ENCODE results near the gene CPNE1. TPM values are rescaled to one million over a fixed set of nuclear protein-coding genes. Genes with fewer than 3 reads are reported as not detected.
A peak's percentile ranks its signal among the peaks of the same experiment; 100 is the strongest.
"Not testable (repeated sequence)": the region's sequence is repeated elsewhere in the genome, so short reads cannot be mapped to it uniquely, and the experiment has no call there.

The CPNE1 gene
- 108 and 126 TPM in 2 replicates for total RNA-seq (2014; rRNA removed; shearing (Covaris generic))

DNA sequence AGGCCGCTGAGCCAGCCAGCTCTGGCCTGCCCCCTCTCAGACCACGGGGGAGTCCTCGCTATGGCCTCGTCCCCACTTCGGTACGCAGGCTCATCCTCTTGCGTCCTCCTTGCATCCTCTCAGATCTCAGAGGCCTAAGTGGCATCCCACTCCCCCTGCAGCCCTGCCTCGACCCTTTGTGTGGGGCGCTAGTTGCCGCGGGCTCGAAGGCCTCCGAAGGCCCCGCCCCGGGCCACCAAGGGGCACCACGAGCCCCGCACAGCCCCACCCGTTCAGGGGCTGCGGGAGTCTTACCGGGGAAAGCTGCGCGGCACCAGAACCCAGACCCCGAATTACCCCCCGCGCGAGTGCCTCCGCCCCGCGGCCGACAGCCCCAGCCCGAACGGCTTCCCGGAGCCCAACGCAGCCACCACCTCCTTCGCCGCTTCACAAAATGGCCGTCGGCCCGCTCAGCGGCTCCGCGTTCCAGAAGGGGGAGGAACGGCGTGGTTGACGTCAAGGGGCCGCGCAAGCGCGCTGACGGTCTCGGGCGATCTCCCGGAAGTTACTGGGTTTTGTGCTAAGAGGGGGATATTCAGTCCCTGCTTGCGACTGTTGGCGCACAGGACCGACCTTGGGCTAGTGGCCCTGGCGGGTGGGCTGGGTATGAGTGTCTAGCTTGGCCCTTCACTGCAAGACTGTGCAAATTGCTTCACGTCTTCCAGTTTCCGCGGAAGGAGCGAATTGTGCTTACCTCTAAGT, at the start of gene CPNE1, which contains the start of gene RBM12:
CPNE1 (minus strand) TSS at position 435 of the 741 bp plus-strand sequence. CDS start 31,977 bp downstream, outside the sequence.
RBM12 (minus strand) TSS at position 435 of the 741 bp plus-strand sequence. CDS start 9,578 bp downstream, outside the sequence.
- Histone ChIP-seq H3K4me3 (ENCODE audit: insufficient read depth, low read depth, low read length) (peak within 1 kb of the TSS; percentile 96), H3K36me3 (replicated peaks; ENCODE audit: control insufficient read depth, insufficient read depth, low read length) (peaks cover 3% of the 10 kb centered on the region), H3K27me3 (ENCODE audit: control insufficient read depth, insufficient read depth, low read length) (no peaks in the 10 kb centered on the region)
- peak; percentile 97 for DNase-seq

DNA sequence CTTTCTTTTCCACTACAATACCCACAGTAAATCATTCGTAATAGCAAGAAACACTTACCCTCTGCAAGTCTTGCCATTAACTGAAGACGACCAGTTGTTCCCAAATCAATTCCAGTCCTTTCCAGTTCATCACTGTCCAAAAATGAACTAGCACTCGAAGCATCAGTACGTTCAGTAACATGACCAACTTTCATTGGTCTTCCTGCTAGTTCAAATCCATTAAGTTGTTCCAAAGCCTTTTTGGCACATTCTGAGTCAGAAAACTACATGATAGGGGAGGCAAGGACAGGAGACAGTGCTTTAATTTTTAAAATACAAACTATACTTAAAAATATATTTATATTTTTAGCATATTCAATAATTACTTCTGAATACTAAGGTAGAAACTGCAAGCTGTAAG, 49.4 kb upstream of the CPNE1 start:
- Histone ChIP-seq H3K27me3 (ENCODE audit: control insufficient read depth, insufficient read depth, low read length) (no peaks in the 10 kb centered on the region), H3K36me3 (replicated peaks; ENCODE audit: control insufficient read depth, insufficient read depth, low read length) (peaks cover 66% of the 10 kb centered on the region), H3K4me3 (ENCODE audit: insufficient read depth, low read depth, low read length) (no peak overlapping the region)
- DNase-seq = no peak

DNA sequence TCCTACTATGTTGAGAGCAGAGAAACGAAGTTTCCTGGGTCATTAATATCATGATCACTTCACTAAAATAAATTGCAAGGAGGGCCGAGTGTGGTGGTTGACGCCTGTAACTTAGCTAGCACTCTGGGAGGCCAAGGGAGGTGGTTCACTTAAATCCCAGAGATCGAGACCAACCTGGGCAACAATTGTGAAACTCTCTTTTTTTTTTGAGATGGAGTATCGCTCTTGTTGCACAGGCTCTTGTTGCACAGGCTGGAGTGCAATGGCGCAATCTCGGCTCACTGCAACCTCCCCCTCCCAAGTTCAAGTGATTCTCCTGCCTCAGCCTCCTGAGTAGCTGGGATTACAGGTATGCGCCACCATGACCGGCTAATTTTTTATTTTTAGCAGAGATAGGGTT, 48.4 kb upstream of the CPNE1 start:
- not testable (repeated sequence) for H3K4me3 ChIP-seq (ENCODE audit: insufficient read depth, low read depth, low read length); DNase-seq; H3K27me3 ChIP-seq (ENCODE audit: control insufficient read depth, insufficient read depth, low read length)
- H3K36me3 ChIP-seq (replicated peaks; ENCODE audit: control insufficient read depth, insufficient read depth, low read length) = peaks cover 60% of the 10 kb centered on the region

DNA sequence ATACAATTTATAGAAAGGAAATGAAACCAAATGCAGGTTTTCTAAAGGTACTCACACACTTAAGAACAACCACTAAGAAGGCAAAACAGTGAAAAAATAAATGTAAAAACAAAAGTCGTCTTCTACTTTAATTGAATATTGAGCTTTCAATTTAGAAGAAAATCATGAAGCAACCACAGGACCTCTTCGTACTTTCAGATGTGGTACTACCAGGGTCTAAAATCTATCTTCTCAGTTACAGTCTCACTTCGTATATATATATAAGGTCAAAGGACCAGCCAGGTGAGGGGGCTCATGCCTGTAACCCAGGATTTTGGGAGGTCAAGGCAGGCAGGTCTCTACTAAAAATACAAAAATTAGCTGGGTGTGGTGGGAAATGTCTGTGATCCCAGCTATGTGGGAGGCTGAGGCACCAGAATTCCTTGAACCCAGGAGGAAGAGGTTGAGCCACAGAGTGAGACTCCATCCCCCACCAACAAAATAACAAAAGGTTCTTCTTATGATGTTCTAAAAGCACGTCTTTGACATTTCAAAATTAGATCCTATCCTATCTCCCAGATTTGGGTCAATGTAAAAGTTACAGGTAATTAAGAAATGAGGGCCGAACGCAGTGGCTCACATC, 47.0 kb upstream of the CPNE1 start:
- Histone ChIP-seq H3K36me3 (replicated peaks; ENCODE audit: control insufficient read depth, insufficient read depth, low read length) (peaks cover 61% of the 10 kb centered on the region), H3K4me3 (ENCODE audit: insufficient read depth, low read depth, low read length) (no peak overlapping the region), H3K27me3 (ENCODE audit: control insufficient read depth, insufficient read depth, low read length) (no peaks in the 10 kb centered on the region)
- no peak for DNase-seq

DNA sequence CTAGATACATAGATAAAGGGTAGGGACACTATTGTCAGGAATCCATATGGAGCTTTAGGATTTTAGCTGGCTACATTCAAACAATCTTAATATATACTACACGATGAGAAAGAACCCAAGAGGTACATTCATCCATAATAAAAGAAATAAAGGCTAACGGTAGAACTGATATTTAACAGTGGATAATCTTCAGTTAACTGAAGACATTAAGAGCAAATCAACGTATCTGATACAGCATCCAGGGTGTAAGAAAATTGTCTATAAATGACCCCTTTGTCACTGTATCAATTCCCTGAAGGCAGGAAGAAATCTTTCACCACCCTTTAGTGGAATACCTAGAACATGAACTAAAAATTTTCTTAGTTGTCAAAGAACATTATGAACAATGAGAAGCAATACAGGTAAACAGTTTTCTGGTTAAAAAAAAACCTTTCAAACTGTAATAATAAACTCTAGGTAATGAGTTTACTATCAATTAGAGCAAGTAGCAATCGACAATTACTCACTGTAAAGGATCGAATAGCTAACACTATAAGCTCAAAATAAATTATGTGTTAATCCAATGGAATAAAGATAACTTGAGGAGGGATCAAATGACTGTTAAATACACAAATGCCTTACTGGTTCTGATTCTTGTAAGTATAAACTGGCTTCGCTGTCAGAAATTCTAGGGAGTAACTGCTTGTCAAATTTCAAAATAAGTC, 46.3 kb upstream of the CPNE1 start:
- Histone ChIP-seq H3K4me3 (ENCODE audit: insufficient read depth, low read depth, low read length) (no peak overlapping the region), H3K27me3 (ENCODE audit: control insufficient read depth, insufficient read depth, low read length) (no peaks in the 10 kb centered on the region), H3K36me3 (replicated peaks; ENCODE audit: control insufficient read depth, insufficient read depth, low read length) (peaks cover 58% of the 10 kb centered on the region)
- no peak for DNase-seq

DNA sequence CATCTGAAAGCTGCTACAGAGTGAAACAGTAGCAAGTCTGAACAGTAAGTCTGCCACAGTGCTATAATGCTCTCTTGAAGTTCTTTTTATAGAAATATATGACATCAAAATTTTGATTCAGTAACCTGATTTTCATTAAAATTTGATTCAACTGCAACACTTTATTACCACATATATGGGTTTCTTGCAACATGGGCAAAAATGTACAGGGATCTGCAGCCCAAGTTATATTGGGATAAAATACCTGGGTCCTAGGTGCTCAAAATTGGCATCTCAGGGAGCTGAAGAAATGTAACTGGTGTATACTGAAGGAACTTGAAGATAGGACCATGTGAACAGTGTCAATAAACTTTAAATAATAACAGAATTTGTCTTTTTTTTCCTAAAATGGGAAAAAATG, 45.3 kb upstream of the CPNE1 start:
- Histone ChIP-seq H3K27me3 (ENCODE audit: control insufficient read depth, insufficient read depth, low read length) (no peaks in the 10 kb centered on the region), H3K36me3 (replicated peaks; ENCODE audit: control insufficient read depth, insufficient read depth, low read length) (peaks cover 58% of the 10 kb centered on the region), H3K4me3 (ENCODE audit: insufficient read depth, low read depth, low read length) (no peak overlapping the region)
- no peak for DNase-seq

DNA sequence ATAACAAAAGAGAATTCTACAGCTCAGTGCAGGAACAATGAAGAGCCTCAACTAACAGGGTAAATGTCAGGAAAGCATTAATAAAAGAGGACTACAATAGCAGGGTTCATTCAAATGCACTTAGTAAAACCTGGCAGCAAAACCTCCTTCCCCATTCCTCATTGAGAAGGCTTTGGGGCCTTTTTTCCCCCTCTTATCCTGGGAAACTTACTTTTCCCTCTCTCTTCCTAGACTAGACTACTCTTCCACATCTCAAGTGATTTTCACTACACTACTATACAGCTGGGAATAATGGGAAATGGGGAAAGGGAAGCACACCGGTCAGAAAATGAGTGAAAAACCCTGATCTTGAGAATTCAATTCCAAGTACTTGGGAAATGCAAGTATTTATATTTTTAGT, 44.6 kb upstream of the CPNE1 start:
- no peak for DNase-seq
- no peak overlapping the region for H3K4me3 ChIP-seq (ENCODE audit: insufficient read depth, low read depth, low read length)
- H3K27me3 ChIP-seq (ENCODE audit: control insufficient read depth, insufficient read depth, low read length) = no peaks in the 10 kb centered on the region
- peaks cover 61% of the 10 kb centered on the region for H3K36me3 ChIP-seq (replicated peaks; ENCODE audit: control insufficient read depth, insufficient read depth, low read length)

DNA sequence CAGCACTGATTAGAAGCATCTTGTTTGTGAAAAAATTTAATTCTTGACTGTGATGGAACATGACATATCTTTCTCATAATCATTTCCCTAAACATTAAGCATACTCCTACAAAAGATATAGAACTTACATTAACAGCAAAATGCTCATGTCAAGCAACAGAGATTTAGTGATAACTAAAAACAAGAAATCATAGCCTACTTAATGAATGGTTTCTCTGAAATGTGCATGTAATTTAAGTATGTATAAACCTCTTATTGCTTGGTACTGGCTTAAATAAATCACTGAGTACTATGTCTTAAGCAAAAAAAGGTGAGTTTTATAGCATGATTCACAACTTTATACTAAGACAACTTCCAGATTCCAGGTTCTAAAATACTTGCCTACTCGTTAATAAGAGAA, 43.8 kb upstream of the CPNE1 start:
- no peak for DNase-seq
- H3K36me3 ChIP-seq (replicated peaks; ENCODE audit: control insufficient read depth, insufficient read depth, low read length) = peaks cover 59% of the 10 kb centered on the region
- no peak overlapping the region for H3K4me3 ChIP-seq (ENCODE audit: insufficient read depth, low read depth, low read length)
- no peaks in the 10 kb centered on the region for H3K27me3 ChIP-seq (ENCODE audit: control insufficient read depth, insufficient read depth, low read length)

DNA sequence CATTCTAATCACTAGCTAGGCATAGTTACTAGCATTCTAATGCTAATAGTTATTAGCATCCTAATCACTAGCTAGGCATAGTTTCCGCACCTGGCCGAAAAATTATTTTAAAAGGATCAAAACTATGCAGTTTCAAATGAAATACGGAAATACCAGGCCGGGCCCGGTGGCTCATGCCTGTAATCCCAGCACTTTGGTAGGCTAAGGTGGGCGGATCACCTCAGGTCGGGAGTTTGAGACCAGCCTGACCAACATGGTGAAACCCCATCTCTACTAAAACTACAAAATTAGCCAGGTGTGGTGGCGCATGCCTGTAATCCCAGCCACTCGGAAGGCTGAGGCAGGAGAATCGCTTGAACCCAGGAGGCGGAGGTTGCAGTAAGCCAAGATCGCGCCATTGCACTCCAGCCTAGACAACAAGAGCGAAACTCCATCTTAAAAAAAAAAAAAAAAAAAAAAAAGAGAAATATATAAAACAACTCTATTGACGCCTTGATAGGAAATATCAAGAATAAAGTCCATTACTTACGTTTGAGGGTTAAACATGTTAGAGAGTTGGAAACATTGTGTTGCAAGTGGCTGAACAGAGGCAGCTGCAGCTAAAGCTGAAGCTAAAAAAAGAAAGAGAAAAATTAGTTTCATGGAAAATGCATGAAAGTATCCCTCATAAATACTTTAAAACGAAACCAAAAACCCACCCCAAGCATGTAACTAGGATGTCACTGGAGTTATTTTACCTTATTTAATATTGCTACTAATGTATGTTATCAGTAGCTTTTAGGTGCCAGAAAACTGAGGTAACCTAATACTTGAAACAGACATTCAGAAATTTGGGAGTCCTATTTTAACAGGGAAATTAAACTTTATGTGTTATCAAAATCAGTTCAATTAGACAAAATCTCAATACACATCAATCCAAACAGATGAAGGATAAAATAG, 42.2 kb upstream of the CPNE1 start:
- H3K27me3 ChIP-seq (ENCODE audit: control insufficient read depth, insufficient read depth, low read length); H3K4me3 ChIP-seq (ENCODE audit: insufficient read depth, low read depth, low read length); DNase-seq: not testable (repeated sequence)
- peaks cover 49% of the 10 kb centered on the region for H3K36me3 ChIP-seq (replicated peaks; ENCODE audit: control insufficient read depth, insufficient read depth, low read length)

DNA sequence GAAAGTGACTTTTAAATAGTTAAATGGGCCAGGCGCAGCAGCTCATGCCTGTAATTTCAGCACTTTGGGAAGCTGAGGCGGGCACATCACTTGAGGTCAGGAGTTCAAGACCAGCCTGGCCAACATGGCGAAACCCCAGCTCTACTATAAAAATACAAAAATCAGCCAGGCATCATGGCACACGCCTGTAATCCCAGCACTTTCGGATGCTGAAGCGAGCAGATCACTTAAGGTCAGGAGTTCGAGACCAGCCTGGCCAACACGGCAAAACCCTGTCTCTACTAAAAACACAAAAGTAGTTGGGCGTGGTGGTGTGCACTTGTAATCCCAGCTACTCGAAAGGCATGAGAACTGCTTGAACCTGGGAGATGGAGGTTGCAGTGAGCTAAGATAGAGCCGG, 41.2 kb upstream of the CPNE1 start:
- not testable (repeated sequence) for H3K27me3 ChIP-seq (ENCODE audit: control insufficient read depth, insufficient read depth, low read length); DNase-seq; H3K4me3 ChIP-seq (ENCODE audit: insufficient read depth, low read depth, low read length)
- peaks cover 42% of the 10 kb centered on the region for H3K36me3 ChIP-seq (replicated peaks; ENCODE audit: control insufficient read depth, insufficient read depth, low read length)

DNA sequence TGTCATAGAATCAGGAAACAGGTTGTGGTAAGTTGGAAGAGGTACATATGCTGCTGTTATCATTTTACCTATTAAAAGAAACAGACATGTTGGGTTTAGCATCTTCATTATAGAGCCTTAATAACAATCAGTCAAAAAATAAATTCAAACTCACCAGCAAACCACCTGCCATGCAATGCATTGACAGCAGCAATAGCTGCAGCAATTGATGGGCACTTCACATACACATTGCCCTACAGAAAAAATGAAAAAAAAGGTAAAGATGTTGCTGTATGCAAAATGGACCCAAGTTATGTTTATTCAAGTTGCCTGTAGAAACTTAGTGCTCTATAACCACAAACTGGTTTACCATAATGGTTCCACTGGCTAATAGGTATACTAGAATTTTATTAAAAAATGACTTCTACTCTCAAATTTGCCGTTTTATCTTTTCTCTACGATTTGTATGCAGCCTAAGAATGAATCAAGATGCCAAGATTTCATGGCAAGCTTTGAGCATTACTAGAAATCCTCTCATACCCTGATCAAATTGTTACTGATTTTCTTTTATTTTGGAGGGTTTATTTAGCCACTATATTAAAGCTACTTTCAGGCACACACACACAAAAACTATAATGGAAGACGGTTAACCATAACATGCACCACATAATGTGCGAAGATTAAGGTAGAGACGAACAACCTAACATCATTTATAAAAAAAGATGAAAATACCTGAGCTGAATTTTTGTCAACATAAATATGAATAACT, 40.0 kb upstream of the CPNE1 start:
- peaks cover 37% of the 10 kb centered on the region for H3K36me3 ChIP-seq (replicated peaks; ENCODE audit: control insufficient read depth, insufficient read depth, low read length)
- DNase-seq = no peak
- no peaks in the 10 kb centered on the region for H3K27me3 ChIP-seq (ENCODE audit: control insufficient read depth, insufficient read depth, low read length)
- no peak overlapping the region for H3K4me3 ChIP-seq (ENCODE audit: insufficient read depth, low read depth, low read length)

DNA sequence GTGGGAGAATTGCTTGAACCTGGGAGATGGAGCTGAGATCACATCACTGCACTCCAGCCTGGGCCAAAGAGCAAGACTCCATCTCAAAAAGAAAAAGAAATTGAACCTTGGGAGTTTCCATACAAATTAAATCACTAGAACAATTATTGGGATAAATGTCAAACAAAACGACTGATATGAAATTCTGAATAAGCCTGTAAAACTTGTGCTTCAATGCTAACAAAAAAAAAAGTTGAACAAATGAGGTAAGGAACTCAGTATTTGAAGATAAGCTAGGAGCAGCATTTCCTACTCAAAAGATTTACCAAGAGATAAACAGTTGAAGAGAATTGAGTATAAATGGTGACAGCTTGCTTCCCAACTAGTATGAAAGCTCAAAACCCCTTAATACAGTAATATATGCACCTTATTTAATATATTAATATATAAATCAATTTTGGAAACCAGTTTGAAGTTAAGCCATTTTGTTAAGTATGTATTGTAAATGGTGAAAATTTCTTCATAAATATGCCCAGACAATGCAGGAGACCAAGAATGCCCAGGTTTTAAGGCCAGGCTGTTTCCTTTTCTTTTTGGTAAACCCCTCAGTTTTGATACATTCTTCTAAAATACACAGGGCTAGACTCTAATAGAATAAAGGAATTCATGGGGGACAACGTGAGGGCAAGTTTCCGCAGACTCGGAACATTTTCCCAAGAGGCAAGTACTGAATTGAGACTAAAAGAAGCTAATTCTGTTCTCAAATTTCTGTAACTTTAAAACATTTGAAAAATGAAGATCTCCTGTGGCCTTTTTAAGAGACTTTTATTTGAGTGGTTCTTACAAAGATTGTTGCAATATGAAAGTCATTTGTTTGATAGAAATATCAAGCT, 38.4 kb upstream of the CPNE1 start:
- H3K27me3 ChIP-seq (ENCODE audit: control insufficient read depth, insufficient read depth, low read length) = no peaks in the 10 kb centered on the region
- H3K36me3 ChIP-seq (replicated peaks; ENCODE audit: control insufficient read depth, insufficient read depth, low read length) = peaks cover 32% of the 10 kb centered on the region
- DNase-seq = no peak
- no peak overlapping the region for H3K4me3 ChIP-seq (ENCODE audit: insufficient read depth, low read depth, low read length)
